Right renal cortex interstitium (tissue), 3 donors: ENCODE data around the gene RPL38. TPM values are rescaled to one million over a fixed set of nuclear protein-coding genes. Genes with fewer than 3 reads are reported as not detected.

ENCODE experiments used
- DNase-seq, 3 donors: peaks; one replicate each; pipeline ENCODE4 v3.0.0-alpha.2; 2013; ENCODE audit warnings: low read depth in 3 of 3, low spot score in 2 of 3
- polyA plus RNA-seq, 3 donors: library from polyadenylated mRNA; unstranded; fragments of 120-200 nt; gene quantifications; one replicate each; pipeline ENCODE4 v1.2.1, GENCODE V29; 2013; ENCODE audit not compliant: insufficient read length in 3 of 3

Gene RPL38
- polyA plus RNA-seq, 3 donors: 1,167 to 1,218 (median 1,204) TPM

DNA sequence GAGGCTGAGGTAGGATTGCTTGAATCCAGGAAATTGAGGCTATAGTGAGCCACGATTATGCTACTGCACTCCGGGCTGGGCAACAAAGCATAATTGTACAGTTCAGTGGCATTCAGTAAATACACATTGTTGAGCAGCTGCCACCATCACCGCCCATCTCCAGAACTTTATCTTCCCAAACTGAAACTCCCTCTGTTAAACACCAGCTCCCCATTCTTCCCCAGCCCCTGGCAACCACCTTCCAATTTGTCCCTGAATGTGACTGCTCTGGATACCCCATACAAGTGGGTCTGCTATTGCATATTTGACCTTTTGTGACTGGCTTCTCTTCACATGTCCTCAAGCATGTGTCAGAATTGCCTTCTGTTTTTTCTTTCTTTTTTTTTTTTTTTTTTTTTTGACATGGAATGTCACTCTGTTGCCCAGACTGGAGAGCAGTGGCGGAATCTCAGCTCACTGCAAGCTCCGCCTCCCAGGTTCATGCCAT, 2.9 kb downstream of the RPL38 start:
- DNase-seq: no peak

- DNase-seq: no peak
Observed at GRCh38 chr17:74210191-74211140, 7.0 kb downstream of the RPL38 start.

GRCh38 chr17:74211141-74211911, 7.8 kb downstream of the RPL38 start:
- DNase-seq: no peak

DNA sequence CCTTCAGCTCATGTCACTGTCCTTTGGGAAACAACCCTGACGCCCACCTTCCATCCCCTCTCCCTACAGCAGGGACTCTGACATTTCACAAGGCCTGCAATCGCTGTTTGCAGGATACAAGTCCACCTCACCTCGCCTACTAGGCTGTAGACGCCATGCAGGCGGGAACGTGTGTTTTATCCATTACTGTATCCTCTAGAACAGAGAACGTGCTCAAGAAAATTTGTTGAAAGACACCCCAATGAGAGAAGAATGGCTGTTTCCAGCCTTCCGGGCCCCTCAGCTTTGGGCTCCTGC, 8.4 kb downstream of the RPL38 start:
- no peak for DNase-seq

GRCh38 chr17:74212209-74212912, 8.9 kb downstream of the RPL38 start:
- DNase-seq: no peak

DNA sequence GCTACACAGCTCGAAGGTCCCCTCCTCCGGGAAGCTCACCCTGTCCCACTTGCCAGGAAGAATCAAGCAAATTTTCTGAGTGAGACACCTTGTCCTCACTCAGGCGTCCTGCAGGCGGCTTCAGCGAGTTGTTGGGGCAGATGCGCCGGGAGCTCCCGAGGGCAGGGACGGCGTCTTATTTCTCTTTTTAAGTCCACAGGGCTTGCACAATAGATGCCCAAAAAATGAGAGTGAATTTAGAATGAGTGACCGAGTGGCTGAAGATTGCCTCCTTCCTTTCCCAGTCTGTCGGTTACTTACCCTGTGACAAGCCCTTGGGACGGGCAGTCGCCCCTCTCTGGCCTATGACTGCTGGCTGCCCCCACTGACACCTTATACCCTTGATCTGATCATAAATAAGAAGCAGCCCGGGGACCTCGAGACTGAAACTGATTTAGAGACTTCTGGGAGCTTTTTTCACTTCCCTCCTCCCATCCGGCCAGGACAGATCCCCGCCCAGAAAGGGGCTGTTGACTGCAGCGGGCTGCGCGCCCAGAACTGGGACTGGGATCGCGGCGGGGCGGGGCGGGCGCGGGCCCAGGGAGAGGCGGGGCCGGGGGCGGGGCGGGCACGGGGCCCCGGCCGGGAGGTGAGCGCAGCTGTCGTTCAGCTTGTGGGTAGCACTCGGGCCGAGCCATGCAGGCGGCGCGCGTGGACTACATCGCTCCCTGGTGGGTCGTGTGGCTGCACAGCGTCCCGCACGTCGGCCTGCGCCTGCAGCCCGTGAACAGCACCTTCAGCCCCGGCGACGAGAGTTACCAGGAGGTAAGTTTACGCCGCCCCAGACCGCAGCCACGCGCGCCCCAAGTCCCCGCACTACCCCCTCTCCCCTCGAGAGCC, 9.7 kb downstream of the RPL38 start, which contains the start of gene TTYH2:
TTYH2 (plus strand) TSS at position 659 of the 879 bp plus-strand sequence; CDS start at position 676, 17 bp downstream.
- peak; percentile 76 to 87 (median 78) for DNase-seq

DNA sequence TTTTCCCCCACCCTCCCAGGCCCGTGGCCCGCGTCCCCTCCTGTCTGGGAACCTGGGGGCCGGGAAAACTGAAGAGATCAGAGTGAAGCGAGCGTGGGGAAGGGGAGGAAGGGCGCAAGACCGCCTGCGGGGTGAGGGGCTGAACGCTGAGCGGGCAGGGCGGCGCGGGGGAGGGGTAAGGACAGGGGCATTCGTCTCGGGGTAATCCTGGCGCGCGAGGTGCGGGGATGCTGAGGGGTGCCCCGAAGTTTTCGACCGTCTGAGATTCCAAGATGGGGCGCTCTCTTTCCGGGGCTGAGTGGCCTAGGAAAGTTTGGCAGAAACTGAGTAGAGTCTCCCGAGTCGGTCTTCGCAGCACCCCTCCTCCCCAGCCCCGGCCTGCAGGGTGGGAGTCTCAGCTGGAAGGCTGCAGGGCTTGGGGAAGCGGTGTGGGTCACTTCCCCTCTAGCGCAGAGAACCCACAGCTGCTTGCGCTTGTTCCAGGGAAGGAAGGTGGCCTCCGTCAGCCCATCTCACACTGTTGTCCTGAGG, 10.4 kb downstream of the RPL38 start:
- DNase-seq: no peak

DNA sequence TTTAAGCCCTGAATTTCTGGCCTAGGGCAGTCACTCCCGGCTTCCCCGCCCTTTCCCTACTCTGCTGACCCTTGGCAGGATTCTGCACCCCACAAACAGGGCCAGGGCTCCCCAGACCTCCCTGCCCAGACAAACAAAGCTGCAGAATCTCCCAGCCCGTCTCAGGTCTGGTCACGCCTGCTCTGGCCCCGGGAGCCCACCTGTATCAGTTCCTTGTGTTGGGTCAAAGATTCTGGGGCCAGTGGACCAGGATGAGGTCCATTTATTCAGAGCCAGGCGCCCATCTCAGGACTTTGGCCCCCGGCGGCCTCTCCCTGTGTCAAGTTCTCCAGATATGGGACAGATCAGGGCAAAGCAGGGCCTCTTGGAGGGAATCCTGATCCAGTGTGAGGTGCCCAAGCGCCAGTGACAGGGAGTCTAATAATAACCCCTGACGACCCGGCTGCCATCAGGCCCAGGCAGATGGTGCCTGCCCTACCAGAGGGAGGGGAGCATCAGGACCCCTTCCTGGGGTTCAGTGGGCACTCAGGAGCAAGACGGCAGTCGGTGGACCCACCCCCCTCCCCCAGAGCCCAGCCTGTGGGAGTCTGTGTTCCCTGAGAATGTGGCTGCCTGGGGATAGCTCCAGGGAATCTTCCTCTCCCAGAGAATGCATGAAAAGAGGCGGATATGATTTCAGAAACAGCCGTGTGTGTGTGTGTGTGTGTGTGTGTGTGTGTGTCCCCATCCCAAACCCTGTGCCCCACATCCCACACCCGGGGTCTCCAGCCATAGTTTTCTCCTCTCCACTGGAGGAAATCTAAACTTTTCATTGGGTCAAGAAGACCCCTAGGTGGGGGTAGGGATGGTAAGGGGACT, 11.2 kb downstream of the RPL38 start:
- no peak for DNase-seq

DNA sequence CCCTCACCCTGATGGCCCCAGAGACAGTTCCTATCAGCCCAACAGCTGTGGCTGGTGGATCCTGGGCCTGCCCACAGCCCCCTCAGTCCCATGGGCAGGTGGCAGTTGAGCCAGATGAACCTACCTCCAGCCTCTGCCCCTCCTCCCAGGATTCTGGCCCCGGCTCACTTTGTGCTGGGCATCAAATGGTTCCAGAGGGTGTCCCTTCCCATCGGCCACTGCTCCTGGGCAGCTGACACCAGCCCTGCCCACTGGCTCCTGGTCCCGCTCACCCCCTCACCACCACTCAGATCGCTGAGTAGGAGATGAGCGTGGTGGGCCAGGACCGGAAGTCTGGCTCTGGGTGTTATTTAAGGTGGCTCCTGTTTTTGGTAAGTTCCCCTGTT, 11.9 kb downstream of the RPL38 start:
- no peak for DNase-seq

- DNase-seq: no peak
Observed at GRCh38 chr17:74216505-74216904, 13.0 kb downstream of the RPL38 start.

DNA sequence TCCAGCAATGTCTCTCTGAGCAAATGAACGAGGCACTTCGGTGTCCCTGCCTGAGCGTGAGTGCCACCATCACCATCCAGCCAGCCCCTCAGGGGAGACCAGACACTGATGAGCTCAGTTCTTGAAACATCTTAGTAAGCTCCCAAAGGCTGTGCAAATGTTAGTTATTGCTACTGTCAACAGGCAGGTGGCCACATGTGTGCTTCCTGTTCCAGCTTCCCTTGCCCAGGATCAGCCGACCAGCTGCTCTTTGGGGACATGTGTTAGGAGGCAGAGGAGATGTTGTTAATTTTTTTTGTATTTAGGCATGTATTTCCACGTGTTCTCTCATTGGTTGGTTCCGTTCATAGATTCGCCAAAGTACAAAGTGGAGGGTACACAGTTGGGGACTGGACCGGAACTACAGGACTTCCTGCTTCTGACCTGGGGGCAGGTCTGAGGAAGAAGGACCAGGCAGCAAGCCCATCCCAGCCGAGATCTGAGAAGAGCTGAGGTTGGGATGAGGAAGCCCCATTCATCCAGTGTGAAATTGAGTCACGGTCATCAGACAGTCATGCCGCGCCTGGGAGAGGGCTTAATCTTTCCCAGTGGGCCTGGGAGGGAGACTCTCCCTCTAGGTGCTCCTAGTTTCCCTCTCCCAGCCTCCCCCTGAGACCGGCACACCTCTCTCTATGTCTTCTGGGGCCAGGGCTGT, 13.7 kb downstream of the RPL38 start:
- DNase-seq: no peak

GRCh38 chr17:74217888-74218287, 14.4 kb downstream of the RPL38 start:
- DNase-seq: no peak

DNA sequence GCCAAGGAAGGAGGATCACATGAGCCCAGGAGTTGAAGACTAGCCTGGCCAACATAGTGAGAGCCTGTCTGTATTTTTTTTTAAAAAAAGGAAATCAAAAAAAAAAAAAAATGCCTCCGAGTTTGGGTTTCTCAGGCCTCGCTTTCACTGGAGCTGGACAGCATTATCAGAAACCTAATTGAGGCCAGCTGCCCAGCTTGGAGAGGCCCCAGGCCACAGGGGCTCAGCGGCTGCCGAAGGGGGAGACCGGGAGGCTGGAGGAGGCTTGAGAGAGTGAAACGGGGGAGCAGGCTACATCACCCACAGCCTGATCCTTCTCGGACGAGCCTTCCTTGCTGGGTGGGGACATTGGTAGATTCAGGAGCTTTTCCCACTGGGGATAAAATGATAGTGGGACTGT, 15.0 kb downstream of the RPL38 start:
- no peak for DNase-seq

GRCh38 chr17:74219576-74220133, 16.2 kb downstream of the RPL38 start:
- no peak for DNase-seq

GRCh38 chr17:74220219-74220618, 16.7 kb downstream of the RPL38 start:
- no peak for DNase-seq

GRCh38 chr17:74220946-74221818, 17.7 kb downstream of the RPL38 start:
- DNase-seq: no peak

DNA sequence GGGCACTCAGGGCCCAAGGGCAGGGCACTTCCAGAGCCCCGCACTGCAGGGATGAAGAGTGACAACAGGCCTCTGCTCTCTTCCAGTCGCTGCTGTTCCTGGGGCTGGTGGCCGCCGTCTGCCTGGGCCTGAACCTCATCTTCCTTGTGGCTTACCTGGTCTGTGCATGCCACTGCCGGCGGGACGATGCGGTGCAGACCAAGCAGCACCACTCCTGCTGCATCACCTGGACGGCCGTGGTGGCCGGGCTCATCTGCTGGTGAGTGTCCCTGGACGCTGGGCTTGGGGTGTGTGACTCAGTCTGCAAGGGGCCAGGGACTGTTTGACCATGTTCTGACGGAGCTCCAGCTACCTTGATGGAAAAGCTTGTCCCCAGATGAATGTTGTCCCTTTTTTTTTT, 18.9 kb downstream of the RPL38 start:
- no peak for DNase-seq
